HepG2 (cell line): ENCODE results near the gene NISCH. TPM values are rescaled to one million over a fixed set of nuclear protein-coding genes. Genes with fewer than 3 reads are reported as not detected.
A peak's percentile ranks its signal among the peaks of the same experiment; 100 is the strongest.

Source experiments
- ATF6 ChIP-seq: sonication (generic); formaldehyde crosslinking; conservative IDR thresholded peaks from 2 replicates; pipeline ENCODE4 v1.4.0; 2020; ENCODE audit warnings: missing genetic modification reagents
- BRD4 ChIP-seq: sonication (generic); formaldehyde crosslinking; IDR thresholded peaks from 2 replicates; pipeline ENCODE4 v1.4.0; 2020; ENCODE audit warnings: missing genetic modification reagents
- CREBL2 ChIP-seq: sonication (generic); formaldehyde crosslinking; IDR thresholded peaks from 2 replicates; pipeline ENCODE4 v1.8.1; 2023; ENCODE audit warnings: missing genetic modification reagents, mild to moderate bottlenecking, borderline replicate concordance
- CTCF ChIP-seq: sonication (generic); formaldehyde crosslinking; IDR thresholded peaks from 2 replicates; pipeline ENCODE4 v1.5.0; 2020; ENCODE audit warnings: mild to moderate bottlenecking, missing genetic modification reagents, moderate library complexity
- ELF1 ChIP-seq: sonication (generic); formaldehyde crosslinking; IDR thresholded peaks from 2 replicates; pipeline ENCODE4 v1.4.0; 2020; ENCODE audit warnings: missing genetic modification reagents
- ETS1 ChIP-seq: sonication (generic); formaldehyde crosslinking; IDR thresholded peaks from 2 replicates; pipeline ENCODE4 v1.4.0; 2020; ENCODE audit warnings: missing genetic modification reagents
- FOSL1 ChIP-seq: sonication (generic); formaldehyde crosslinking; IDR thresholded peaks from 2 replicates; pipeline ENCODE4 v1.9.0; 2021; ENCODE audit warnings: missing genetic modification reagents, borderline replicate concordance
- FOXK2 ChIP-seq: fragments of 450-650 bp; IDR thresholded peaks from 2 replicates; pipeline ENCODE4 v1.6.1; 2016
- HNRNPL ChIP-seq: fragments of 200-400 bp; formaldehyde crosslinking; IDR thresholded peaks from 2 replicates; pipeline ENCODE4 v1.6.1; 2017; ENCODE audit warnings: mild to moderate bottlenecking, low read depth, low read length
- ISL2 ChIP-seq: sonication (generic); formaldehyde crosslinking; IDR thresholded peaks from 2 replicates; pipeline ENCODE4 v1.5.0; 2020; ENCODE audit warnings: missing genetic modification reagents
- NONO ChIP-seq, 2 experiments: fragments of 450-650 bp in 1 of 2; sonication (generic) in 1 of 2; formaldehyde crosslinking in 1 of 2; IDR thresholded peaks in 1 of 2; conservative IDR thresholded peaks in 1 of 2; 2 replicates each; pipeline versions ENCODE4 v1.6.1 to v1.8.0; 2017 to 2022; ENCODE audit warnings: mild to moderate bottlenecking in 1 of 2, missing genetic modification reagents in 1 of 2, moderate library complexity in 1 of 2
- NR3C1 ChIP-seq: sonication (generic); formaldehyde crosslinking; IDR thresholded peaks from 2 replicates; pipeline ENCODE4 v1.4.0; 2020; ENCODE audit warnings: missing genetic modification reagents
- POGZ ChIP-seq: sonication (generic); formaldehyde crosslinking; IDR thresholded peaks from 2 replicates; pipeline ENCODE4 v1.4.0; 2020; ENCODE audit warnings: mild to moderate bottlenecking, missing genetic modification reagents
- REST ChIP-seq, 2 experiments: IDR thresholded peaks; 2 replicates each; pipeline ENCODE4 v1.6.1; 2011 to 2012; ENCODE audit warnings: low read length in 2 of 2, borderline replicate concordance in 1 of 2, low read depth in 1 of 2, mild to moderate bottlenecking in 1 of 2, moderate library complexity in 1 of 2
- SALL1 ChIP-seq: sonication (generic); formaldehyde crosslinking; IDR thresholded peaks from 2 replicates; pipeline ENCODE4 v1.8.0; 2022; ENCODE audit warnings: mild to moderate bottlenecking, missing genetic modification reagents
- ZBTB38 ChIP-seq: sonication (generic); formaldehyde crosslinking; IDR thresholded peaks from 2 replicates; pipeline ENCODE4 v1.5.1; 2020; ENCODE audit warnings: mild to moderate bottlenecking, missing genetic modification reagents
- ZFP36L1 ChIP-seq: sonication (generic); formaldehyde crosslinking; IDR thresholded peaks from 2 replicates; pipeline ENCODE4 v1.8.0; 2022; ENCODE audit warnings: mild to moderate bottlenecking, missing genetic modification reagents, moderate library complexity
- ZNF12 ChIP-seq: sonication (generic); formaldehyde crosslinking; IDR thresholded peaks from 2 replicates; pipeline ENCODE4 v1.5.0; 2020; ENCODE audit warnings: missing genetic modification reagents
- ZNF343 ChIP-seq: sonication (generic); formaldehyde crosslinking; IDR thresholded peaks from 2 replicates; pipeline ENCODE4 v1.4.0; 2020; ENCODE audit warnings: mild to moderate bottlenecking, missing genetic modification reagents
- ZNF678 ChIP-seq: sonication (generic); formaldehyde crosslinking; IDR thresholded peaks from 2 replicates; pipeline ENCODE4 v1.4.0; 2020; ENCODE audit warnings: mild to moderate bottlenecking, missing genetic modification reagents
- ZNF788 ChIP-seq: sonication (generic); formaldehyde crosslinking; IDR thresholded peaks from 2 replicates; pipeline ENCODE4 v1.5.0; 2020; ENCODE audit warnings: mild to moderate bottlenecking, missing genetic modification reagents, borderline replicate concordance
- polyA plus RNA-seq, 8 experiments: library from polyadenylated mRNA; depleted of rRNA in 3 of 8; stranded (reverse) in 7 of 8; unstranded in 1 of 8; fragments of >200 nt; fragmentation: Illumina TruSeq in 4 of 8; extraction: Trizol in 4 of 8; gene quantifications; 2 replicates each; pipeline versions ENCODE4 v1.2.1 to v1.2.3, GENCODE V29; 2011 to 2016; ENCODE audit warnings: low read depth in 4 of 8, missing spikeins in 1 of 8, mixed read lengths in 1 of 8; ENCODE audit not compliant: insufficient read depth in 1 of 8
- total RNA-seq, 5 experiments: library from RNA; depleted of rRNA; stranded (reverse); fragments of >200 nt; fragmentation: Illumina TruSeq; extraction: Trizol; gene quantifications; 2 replicates each; pipeline ENCODE4 v1.2.3, GENCODE V29; 2016; ENCODE audit warnings: low read depth in 1 of 5

Gene NISCH
- total and polyA plus RNA-seq, 2 of the 13 experiments (the other 11 are each of a cell fraction or from before 2014, with no cell fraction given): 27.0 to 47.6 TPM

GRCh38 chr3:52455283-52456168, at the start of gene NISCH (continued):
- TF ChIP-seq ZBTB38 (CRISPR knock-in tag) (peak; percentile 60; the same call in 1 of the 2 replicates), NONO (IDR thresholded peaks at IDR 0.05) (no peak), NONO (CRISPR knock-in tag; conservative IDR thresholded peaks at IDR 0.05) (peak; percentile 72), ETS1 (no peak), FOSL1 (CRISPR knock-in tag) (no peak), ZNF788 (peak; percentile 85; the same call in 1 of the 2 replicates), CREBL2 (CRISPR knock-in tag) (no peak; the same call in 1 of the 2 replicates), ISL2 (CRISPR knock-in tag) (no peak), HNRNPL (no peak), ATF6 (CRISPR knock-in tag) (no peak), NR3C1 (CRISPR knock-in tag) (no peak), ZNF12 (CRISPR knock-in tag) (no peak), POGZ (CRISPR knock-in tag) (no peak), FOXK2 (no peak), ZNF678 (no peak), ZNF343 (CRISPR knock-in tag) (no peak), REST (IDR thresholded peaks at IDR 0.05; ENCODE audit: borderline replicate concordance in 1 of 2, low read depth in 1 of 2, low read length in 2 of 2) (no peak; a peak in 1 of 4 replicates), CTCF (CRISPR knock-in tag) (peak; percentile 26; the same call in 1 of the 2 replicates), BRD4 (no peak), SALL1 (CRISPR knock-in tag) (peak; percentile 88), ELF1 (CRISPR knock-in tag) (peak; percentile 48; the same call in 1 of the 2 replicates), ZFP36L1 (no peak)
